ENCODE measurements around the gene CANX.

Gene CANX

DNA sequence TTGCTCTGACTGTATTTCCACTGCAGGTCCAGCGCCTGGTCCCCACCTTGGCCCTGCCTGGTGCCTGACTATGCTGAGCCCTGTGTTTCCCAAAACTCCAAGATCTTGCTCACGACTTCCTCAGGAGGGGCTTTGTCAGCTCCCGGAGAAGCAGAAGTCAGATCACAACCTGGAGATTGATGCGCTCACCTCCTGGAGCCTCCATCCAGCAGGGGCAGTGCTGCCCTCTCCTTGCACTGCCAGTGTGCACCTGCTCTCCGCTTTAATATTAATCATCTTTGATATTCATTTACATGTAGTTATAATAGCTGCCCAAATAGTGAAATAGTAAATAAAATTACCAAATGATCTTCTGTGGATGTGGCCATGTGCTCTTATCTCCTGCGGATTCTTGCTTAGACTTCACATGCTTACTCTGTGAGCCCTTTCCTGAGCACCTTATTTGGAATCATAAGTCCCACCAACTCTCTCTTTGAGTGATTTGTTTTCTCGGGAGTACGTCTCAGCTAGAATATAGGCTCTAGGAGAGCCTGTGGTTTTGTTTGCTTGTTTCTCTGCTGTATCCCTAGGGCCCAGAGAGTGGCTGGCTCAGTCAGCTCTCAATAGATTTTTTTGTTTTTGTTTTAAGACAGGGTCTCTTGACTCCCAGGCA is 51.2 kb downstream of the CANX start:
- no peak for DNase-seq (ENCODE audit: extremely low read depth in 1 of 2, low read depth in 1 of 2)

DNA sequence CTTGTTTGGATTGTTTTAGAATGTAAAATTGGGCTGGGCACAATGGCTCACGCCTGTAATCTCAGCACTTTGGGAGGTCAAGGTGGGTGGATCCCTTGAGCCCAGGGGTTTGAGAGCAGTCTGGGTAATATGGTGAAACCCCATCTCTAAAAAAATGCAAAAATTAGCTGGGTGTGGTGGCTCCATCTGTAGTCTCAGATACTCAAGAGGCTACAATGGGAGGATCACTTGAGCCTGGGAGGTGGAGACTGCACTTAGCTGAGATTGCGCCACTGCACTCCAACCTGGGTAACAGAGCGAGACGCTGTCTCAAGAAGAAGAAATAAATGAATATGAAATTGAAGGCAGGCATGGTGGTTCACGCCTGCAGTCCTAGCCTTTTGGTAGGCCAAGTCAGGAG is 55.2 kb downstream of the CANX start:
- DNase-seq (ENCODE audit: extremely low read depth in 1 of 2, low read depth in 1 of 2), result no peak

DNA sequence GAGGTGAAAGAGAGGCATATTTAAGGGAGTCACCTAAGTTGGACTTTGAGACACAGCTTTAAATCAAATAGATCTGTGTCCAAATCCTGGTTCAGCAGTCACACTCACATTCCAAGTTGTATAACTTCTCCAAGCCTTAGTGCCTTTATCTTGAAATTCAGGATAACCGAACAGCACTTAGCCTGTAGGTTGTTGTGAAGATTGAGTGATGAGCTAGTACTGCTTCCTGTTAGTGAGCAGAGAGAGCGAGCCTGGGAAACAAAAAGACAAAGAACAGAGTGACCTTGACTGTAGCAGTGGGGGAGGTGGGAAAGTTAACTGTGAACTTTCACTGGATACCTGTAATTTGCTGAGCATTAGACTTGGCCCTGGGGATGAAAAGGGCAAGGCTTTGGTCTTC is 56.3 kb downstream of the CANX start:
- no peak for DNase-seq (ENCODE audit: extremely low read depth in 1 of 2, low read depth in 1 of 2)

DNA sequence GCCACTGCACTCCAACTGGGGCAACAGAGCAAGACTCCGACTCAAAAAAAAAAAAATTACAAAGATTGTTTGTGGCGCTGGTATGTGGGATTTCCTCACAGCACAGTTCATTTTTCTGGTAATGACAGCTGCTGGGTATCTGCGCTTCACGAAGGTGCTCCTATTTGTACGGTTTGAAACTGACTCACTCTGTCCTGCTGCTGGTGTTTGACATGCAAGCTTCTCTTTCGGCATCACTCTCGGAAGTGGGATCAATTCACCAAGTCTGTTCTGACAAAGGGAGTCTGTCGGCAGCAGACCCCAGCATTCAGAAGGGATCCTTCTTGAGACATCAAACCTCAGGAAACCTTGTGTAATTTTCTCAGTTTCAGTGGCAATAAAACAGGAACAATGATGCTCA is 60.2 kb downstream of the CANX start:
- DNase-seq (ENCODE audit: extremely low read depth in 1 of 2, low read depth in 1 of 2), result no peak

DNA sequence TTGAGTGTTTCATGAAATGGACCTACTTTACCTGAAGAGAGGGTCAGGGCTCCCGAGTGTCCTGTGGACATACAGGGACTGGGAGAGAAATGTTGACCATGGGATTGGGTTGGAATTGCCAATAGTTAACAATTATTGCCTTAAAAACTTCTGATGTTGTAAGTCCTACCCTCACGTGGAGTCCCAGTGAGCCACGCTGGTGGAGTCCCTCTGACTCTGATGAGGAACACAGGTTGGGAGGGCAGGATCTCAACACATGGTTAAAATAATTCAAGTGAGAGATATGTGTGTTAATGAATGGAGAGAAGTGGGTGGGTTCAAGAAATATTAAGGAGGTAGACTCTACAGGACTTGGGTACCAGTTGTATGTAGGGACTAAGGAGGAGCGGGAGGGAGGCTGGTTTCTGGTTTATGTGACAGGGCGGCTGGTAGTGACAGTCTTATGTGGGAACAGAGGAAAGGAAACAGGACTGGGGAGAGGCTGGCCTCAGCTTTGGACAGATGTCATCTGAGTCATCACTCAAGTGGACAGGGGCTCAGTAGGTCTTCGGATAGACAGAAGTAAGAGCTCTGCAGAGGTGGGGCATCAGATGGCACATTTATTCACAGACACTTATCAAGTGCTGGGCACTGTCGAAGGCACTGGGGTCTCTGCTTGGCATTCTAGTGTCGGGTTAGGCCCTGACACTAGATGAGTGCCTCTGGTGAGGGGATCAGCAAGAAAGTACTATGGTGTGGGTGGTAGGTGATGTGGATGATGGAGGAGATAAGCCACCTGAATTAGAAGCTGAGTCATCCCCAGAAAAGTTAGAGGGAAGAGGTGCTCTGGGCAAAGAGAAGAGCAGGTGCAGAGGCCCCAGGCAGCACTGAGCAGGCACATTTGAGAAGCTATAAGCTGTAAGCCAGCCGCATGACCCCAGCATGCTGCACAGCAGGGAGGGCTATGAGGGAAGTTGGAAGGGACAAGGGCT is 61.1 kb downstream of the CANX start:
- DNase-seq (ENCODE audit: extremely low read depth in 1 of 2, low read depth in 1 of 2), result no peak

DNA sequence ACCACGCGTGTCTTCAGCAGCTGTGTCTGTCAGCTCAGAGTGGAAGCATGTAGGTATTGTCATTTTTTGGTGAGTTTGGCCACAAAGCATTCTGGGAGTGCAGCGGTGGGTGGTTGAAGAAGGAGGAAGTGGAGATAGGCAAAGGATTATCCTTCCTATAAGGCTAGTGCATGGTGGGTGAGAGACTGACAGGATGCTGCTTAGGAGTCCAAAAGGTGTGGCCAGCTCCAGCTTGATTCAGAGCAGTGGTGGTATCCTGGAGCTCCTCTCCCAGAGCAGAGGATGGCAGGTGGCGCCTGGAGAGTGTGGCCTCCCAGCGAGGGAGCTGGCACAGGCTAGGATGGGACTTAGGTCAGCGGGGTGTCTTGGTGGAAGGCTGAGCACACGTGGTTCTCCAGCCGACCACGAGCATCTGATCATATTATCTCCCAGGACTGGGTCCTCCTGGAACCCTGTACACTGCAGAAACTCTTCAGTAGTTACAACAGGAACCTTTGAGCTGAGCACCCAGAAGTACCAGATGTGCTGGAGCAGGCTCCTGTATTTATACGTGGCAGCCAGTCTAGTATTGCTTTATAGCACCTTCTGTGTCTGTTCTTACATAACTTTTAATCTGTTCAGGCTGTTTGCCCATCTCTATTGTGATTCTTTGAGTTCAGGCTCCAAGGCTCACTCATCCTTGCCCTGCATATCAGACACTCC is 63.5 kb downstream of the CANX start:
- no peak for DNase-seq (ENCODE audit: extremely low read depth in 1 of 2, low read depth in 1 of 2)

GRCh38 chr5:179762781-179763176 is 64.0 kb downstream of the CANX start:
- no peak for DNase-seq (ENCODE audit: extremely low read depth in 1 of 2, low read depth in 1 of 2)

GRCh38 chr5:179763215-179763945 is 64.6 kb downstream of the CANX start:
- DNase-seq (ENCODE audit: extremely low read depth in 1 of 2, low read depth in 1 of 2), result peak in 1 of 2 donors; percentile 24

DNA sequence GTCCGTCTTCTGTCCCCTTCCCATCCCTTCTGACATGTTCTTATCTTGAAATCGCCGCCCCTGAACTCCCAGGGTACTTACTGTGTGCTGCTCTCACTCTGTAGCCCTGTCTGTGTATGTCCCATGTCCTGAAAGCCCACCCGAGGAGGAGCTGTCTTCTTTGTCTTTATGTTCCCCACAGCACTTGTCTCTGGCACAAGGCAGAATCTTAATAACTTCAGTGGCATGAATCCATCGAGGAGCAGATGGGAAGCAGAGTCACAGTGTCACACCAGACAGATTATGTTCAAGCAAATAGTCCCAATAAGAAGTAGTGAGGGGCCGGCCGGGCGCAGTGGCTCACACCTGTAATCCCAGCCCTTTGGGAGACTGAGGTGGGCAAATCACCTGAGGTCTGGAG is 65.3 kb downstream of the CANX start:
- DNase-seq (ENCODE audit: extremely low read depth in 1 of 2, low read depth in 1 of 2), result no peak

GRCh38 chr5:179765400-179765799 is 66.6 kb downstream of the CANX start:
- DNase-seq (ENCODE audit: extremely low read depth in 1 of 2, low read depth in 1 of 2), result no peak

DNA sequence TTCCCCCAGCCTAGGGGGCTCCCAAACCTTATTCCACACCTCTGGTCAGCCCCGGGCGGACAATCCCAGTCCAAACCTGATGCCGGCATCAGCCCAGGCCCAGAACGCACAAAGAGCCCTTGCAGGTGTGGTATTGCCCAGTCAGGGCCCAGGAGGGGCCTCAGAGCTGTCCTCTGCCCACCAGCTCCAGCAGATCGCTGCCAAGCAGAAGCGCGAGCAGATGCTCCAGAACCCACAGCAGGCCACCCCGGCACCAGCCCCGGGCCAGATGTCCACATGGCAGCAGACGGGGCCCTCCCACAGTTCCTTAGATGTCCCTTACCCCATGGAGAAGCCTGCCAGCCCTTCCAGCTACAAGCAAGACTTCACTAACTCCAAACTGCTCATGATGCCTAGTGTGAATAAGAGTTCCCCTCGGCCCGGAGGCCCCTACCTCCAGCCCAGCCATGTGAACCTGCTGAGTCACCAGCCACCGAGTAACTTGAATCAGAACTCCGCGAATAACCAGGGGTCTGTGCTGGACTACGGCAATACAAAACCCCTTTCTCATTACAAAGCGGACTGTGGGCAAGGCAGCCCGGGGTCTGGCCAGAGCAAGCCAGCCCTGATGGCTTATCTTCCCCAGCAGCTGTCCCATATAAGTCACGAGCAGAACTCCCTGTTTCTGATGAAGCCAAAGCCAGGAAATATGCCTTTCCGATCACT is 67.4 kb downstream of the CANX start:
- DNase-seq (ENCODE audit: extremely low read depth in 1 of 2, low read depth in 1 of 2), result no peak

- no peak for DNase-seq (ENCODE audit: extremely low read depth in 1 of 2, low read depth in 1 of 2)
Measured at GRCh38 chr5:179766726-179767455, 68.1 kb downstream of the CANX start.

DNA sequence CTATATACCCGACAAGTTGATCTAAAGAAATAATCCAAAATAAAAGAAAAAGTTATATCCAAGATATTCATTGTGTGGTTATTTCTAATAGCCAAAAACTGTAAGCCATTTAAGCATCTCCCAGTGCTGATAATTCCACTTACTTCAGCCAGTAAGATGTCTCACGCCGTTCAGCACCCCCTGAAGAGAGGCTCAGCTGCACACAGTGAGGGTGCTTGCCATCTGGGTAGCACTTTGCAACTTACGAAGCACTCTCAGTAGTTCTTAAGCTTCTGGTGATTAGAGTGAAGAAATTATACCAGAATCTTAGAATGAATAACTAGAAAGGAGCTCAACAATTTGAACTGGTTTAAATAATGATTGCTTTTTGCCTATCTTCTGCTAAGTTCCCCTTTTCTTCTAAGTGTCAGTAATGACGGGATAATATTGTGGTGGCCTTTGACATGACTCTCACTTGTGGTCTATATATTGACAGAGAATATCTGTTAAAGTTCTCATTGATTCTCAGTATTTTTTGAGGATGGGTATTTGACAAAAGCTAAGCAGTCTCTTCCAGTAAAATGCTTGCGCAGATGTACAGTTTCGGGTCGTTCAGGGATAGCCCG is 68.8 kb downstream of the CANX start:
- DNase-seq (ENCODE audit: extremely low read depth in 1 of 2, low read depth in 1 of 2), result no peak

GRCh38 chr5:179768326-179769085 is 69.7 kb downstream of the CANX start:
- no peak for DNase-seq (ENCODE audit: extremely low read depth in 1 of 2, low read depth in 1 of 2)

DNA sequence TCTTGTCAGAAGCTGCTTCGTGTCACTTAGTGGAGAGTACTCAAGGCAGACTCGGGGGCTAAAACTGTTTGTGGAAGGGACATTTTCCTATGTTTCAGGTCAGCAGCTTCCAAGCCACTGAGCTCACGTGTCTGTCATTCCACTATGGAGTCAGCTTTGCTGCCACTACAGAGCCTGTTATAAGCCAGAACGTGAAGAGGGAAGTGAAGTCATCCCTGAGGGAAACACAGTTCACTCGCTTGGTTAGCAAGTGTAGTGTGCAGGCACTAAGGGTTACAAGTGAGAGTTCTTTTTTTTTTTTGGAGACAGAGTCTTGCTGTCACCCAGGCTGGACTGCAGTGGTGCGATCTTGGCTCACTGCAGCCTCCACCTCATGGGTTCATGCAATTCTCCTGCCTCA is 70.5 kb downstream of the CANX start:
- no peak for DNase-seq (ENCODE audit: extremely low read depth in 1 of 2, low read depth in 1 of 2)

DNA sequence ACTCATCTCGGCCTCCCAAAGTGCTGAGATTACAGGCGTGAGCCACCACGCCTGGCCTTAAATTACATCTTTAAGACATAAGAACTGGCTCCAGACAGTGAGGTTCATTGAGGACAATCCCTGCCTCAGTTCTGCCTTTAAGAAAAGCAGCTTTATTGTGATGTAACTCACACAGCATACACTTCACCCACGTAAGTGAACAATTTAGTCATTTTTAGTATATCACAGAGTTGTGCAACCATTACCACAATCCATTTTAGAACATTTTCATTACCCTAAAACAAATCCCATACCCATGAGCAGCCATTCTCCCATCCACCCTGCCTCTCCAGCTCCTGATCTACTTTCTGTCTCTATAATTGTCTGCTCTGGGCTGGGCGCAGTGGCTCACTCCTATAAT is 71.0 kb downstream of the CANX start:
- DNase-seq (ENCODE audit: extremely low read depth in 1 of 2, low read depth in 1 of 2), result no peak

DNA sequence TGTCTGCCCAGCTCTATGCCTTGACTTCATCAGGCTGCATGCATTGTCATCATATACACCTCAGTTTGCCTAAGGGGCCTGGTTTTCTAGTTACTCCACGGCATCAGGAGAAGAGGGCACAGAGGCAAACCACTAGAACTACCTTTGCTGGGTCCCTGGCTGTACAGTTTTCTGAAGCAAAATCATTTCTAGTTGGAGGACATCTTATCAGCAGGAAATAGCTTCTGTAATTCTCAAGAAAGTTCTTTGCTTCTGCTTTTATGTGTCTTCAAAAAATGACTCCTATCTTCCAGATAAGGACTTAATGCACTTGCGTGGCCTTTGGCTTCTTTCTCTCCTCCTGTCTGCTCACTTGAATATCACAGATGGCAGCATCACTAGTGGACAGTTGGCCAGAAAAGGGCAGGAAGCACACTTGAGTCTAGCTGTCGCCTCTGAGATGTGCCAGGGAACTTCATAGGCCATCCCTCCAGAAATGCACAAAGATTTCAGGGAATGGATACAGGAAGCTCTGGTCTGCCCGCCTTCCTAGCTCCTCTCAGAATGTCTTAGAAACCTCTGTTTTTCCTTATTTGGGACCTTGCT is 72.6 kb downstream of the CANX start:
- no peak for DNase-seq (ENCODE audit: extremely low read depth in 1 of 2, low read depth in 1 of 2)

GRCh38 chr5:179772351-179772750 is 73.6 kb downstream of the CANX start:
- DNase-seq (ENCODE audit: extremely low read depth in 1 of 2, low read depth in 1 of 2), result no peak

Measured in activated CD8-positive, alpha-beta memory T cell treated with anti-CD3 and anti-CD28 coated beads for 1 hour (primary cell).